Right atrium auricular region (tissue), 2 donors: ENCODE results near the gene ME2. TPM values are rescaled to one million over a fixed set of nuclear protein-coding genes. Genes with fewer than 3 reads are reported as not detected.

ENCODE experiments used
- DNase-seq: peaks from one replicate; pipeline ENCODE4 v3.0.0-alpha.2; 2019; ENCODE audit warnings: low spot score
- H3K27ac ChIP-seq, 2 donors: fragments of 200-600 bp; sonication (generic); 1 replicate in 1 of 2; 2 replicates in 1 of 2; pipeline ENCODE4 v1.5.1; 2016 to 2019
- H3K27me3 ChIP-seq, 2 donors: fragments of 200-600 bp; sonication (generic); one replicate each; pipeline versions ENCODE4 v1.5.1 to v1.6.0; 2017 to 2019
- H3K36me3 ChIP-seq: fragments of 200-600 bp; sonication (generic); one replicate; pipeline ENCODE4 v1.5.1; 2016
- H3K4me1 ChIP-seq, 2 donors: fragments of 200-600 bp; sonication (generic); one replicate each; pipeline versions ENCODE4 v1.5.1 to v1.6.0; 2017 to 2019
- H3K4me3 ChIP-seq, 2 donors: fragments of 200-600 bp; sonication (generic); 1 replicate in 1 of 2; 2 replicates in 1 of 2; pipeline ENCODE4 v1.5.1; 2017 to 2019; ENCODE audit warnings: mild to moderate bottlenecking in 1 of 2, moderate library complexity in 1 of 2
- H3K9me3 ChIP-seq, 2 donors: fragments of 200-600 bp; sonication (generic); one replicate each; pipeline ENCODE4 v1.5.1; 2019
- total RNA-seq, 2 donors: library from RNA; depleted of rRNA; stranded (reverse); fragments of >200 nt; gene quantifications; one replicate each; pipeline ENCODE4 v1.1.0, GENCODE V29; 2016
- TF ChIP-seq, protein P1 (sequence below), 2 donors: fragments of 200-600 bp; sonication (generic); IDR thresholded peaks; one replicate each; pipeline ENCODE4 v1.5.1; 2019; ENCODE audit warnings: antibody characterized with exemption in 2 of 2

Gene ME2
- total RNA-seq, 2 donors from 2014 or later, result 82.0 to 117 TPM

DNA sequence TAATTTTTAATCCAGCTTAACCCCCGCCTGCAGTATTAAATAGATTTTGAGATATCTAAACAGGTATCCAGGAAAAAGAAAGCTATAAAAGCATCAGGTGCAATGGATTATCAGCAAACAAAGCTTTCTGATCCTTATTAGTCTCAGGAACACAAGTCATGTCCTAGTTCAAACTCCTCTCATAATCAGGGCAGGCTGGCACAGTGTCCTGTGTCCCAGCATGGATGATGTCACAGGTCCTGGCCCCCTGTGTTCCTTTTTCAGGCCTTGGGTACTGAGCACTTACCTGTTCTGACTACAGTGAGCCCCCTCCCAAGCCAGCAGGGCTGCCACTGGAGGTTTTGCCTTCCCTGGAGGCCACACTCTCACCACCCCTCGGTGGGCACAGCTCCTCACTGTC lies 39.6 kb upstream of the ME2 start:
- TF ChIP-seq, protein P1, sequence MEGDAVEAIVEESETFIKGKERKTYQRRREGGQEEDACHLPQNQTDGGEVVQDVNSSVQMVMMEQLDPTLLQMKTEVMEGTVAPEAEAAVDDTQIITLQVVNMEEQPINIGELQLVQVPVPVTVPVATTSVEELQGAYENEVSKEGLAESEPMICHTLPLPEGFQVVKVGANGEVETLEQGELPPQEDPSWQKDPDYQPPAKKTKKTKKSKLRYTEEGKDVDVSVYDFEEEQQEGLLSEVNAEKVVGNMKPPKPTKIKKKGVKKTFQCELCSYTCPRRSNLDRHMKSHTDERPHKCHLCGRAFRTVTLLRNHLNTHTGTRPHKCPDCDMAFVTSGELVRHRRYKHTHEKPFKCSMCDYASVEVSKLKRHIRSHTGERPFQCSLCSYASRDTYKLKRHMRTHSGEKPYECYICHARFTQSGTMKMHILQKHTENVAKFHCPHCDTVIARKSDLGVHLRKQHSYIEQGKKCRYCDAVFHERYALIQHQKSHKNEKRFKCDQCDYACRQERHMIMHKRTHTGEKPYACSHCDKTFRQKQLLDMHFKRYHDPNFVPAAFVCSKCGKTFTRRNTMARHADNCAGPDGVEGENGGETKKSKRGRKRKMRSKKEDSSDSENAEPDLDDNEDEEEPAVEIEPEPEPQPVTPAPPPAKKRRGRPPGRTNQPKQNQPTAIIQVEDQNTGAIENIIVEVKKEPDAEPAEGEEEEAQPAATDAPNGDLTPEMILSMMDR (IDR thresholded peaks at IDR 0.05), result no peak
- H3K9me3 ChIP-seq, result no peaks in the 10 kb centered on the region
- H3K4me1 ChIP-seq, result peaks cover 0 to 14% of the 10 kb centered on the region in 2 donors
- no peak for DNase-seq
- no peaks in the 10 kb centered on the region for H3K36me3 ChIP-seq
- H3K4me3 ChIP-seq, result no peak overlapping the region
- H3K27me3 ChIP-seq, result no peaks in the 10 kb centered on the region
- peak overlapping the region in 1 of 2 donors; percentile 85 for H3K27ac ChIP-seq

DNA sequence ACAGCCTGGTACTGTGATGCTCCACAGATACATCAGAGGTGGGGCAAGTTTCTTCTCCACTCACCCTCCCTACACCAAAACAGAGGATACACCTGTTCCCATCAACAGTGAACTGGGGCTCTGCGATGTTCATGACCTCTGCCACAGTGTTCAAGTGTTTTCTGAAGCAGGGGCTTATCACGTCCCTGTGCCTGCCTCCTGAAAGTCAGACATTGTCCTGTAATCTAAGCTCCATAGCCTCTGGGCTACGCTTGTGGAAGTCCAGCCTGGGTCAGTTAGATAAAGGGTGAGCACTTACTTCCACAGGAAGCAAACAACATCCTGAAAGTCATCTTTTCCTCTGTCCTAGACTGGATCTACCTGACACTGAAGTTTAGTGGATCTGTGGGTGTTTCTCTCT lies 38.9 kb upstream of the ME2 start:
- H3K9me3 ChIP-seq, result no peaks in the 10 kb centered on the region
- H3K27ac ChIP-seq, result peak overlapping the region; percentile 19 to 85
- H3K4me3 ChIP-seq, result no peak overlapping the region
- TF ChIP-seq, protein P1 (IDR thresholded peaks at IDR 0.05), result no peak
- H3K27me3 ChIP-seq, result no peaks in the 10 kb centered on the region
- DNase-seq, result no peak
- peaks cover 0 to 17% of the 10 kb centered on the region in 2 donors for H3K4me1 ChIP-seq
- H3K36me3 ChIP-seq, result no peaks in the 10 kb centered on the region

DNA sequence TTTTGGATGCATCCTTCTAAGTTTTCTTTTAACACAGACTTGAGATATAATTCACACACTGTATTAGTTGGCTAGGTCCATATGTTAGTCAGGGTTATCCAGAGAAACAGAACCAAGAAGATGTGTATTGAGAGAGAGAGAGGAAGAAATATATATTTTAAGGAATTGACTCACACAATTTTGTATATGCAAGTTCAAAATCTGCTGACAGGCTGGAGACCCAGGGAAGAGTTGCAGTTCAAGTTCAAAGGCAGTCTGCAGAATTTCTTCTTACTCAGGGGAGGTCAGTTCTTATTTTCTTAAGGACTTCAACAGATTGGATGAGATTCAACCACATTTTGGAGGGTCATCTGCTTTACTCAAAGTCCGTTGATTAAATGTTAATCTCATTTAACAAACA lies 36.1 kb upstream of the ME2 start:
- Histone ChIP-seq H3K36me3 (no peaks in the 10 kb centered on the region), H3K27ac (peak overlapping the region in 1 of 2 donors; percentile 85), H3K4me1 (peaks cover 0 to 31% of the 10 kb centered on the region in 2 donors), H3K4me3 (no peak overlapping the region), H3K27me3 (no peaks in the 10 kb centered on the region), H3K9me3 (no peaks in the 10 kb centered on the region)
- no peak for DNase-seq
- TF ChIP-seq, protein P1 (IDR thresholded peaks at IDR 0.05), result no peak

DNA sequence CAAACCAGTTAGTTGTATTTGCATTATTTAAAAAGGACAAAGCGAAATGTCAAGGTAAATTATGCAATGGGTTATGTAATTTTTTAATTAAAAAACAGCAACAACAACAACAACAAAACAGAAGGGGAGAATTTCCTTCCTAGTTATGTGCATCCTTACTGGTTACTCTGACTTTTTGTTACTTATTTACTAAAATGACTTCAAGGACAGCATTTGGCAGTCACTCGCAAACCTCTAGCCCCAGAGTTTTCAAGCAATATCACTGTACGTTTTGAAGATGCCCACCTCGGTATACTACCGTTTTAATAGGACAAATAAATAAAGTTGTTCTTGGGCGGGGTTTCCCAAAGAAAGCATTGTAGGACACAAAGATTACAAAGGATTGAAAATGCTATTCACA lies 34.4 kb upstream of the ME2 start:
- TF ChIP-seq, protein P1 (IDR thresholded peaks at IDR 0.05), result no peak
- Histone ChIP-seq H3K4me3 (no peak overlapping the region), H3K27ac (peak overlapping the region; percentile 31 to 69), H3K27me3 (no peaks in the 10 kb centered on the region), H3K36me3 (no peaks in the 10 kb centered on the region), H3K4me1 (peaks cover 0 to 40% of the 10 kb centered on the region in 2 donors), H3K9me3 (no peaks in the 10 kb centered on the region)
- no peak for DNase-seq

DNA sequence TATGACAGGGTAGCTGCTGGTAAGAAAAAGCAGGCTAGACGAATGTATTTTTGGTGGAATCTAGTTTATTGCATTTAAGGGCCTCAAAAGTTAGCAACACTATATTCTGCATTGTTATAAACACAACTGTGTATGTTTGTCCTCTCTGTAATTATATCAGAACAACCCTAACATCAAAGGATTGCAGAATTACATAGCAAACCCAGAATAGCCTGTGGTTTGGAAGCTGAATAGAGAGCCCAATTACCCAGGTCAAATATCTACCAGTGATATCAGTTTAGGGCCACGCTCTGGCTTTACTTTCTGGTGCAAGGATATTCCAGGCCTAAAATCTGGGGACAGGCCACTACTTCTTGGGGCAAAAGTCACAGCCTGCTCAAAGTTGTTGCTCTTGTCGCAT lies 34.0 kb upstream of the ME2 start:
- H3K27ac ChIP-seq, result peak overlapping the region; percentile 31 to 69
- H3K36me3 ChIP-seq, result no peaks in the 10 kb centered on the region
- TF ChIP-seq, protein P1 (IDR thresholded peaks at IDR 0.05), result no peak
- no peak for DNase-seq
- peaks cover 0 to 40% of the 10 kb centered on the region in 2 donors for H3K4me1 ChIP-seq
- H3K27me3 ChIP-seq, result no peaks in the 10 kb centered on the region
- H3K4me3 ChIP-seq, result no peak overlapping the region
- H3K9me3 ChIP-seq, result no peaks in the 10 kb centered on the region

DNA sequence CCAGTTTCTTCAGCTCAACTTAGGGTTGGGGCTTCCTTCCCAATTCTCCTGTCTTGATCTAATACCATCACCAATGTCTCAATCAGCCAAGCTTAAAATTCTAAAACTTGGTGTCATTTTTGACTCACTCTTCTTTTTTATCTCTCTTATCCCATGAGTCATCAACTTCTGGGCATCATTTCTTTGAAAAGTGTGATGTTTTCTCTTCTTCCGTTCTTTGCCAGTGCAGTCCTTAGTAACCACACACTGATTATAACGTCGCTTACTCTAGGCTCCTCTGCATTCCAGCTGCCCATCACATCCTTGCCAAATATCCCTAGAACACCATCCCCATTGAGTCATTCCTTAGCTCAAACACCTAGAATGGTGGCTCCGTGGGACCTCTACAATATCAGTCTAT lies 31.7 kb upstream of the ME2 start:
- DNase-seq, result no peak
- no peaks in the 10 kb centered on the region for H3K27me3 ChIP-seq
- no peaks in the 10 kb centered on the region for H3K9me3 ChIP-seq
- peaks cover 0 to 35% of the 10 kb centered on the region in 2 donors for H3K4me1 ChIP-seq
- H3K4me3 ChIP-seq, result no peak overlapping the region
- H3K27ac ChIP-seq, result peak overlapping the region in 1 of 2 donors; percentile 77
- H3K36me3 ChIP-seq, result no peaks in the 10 kb centered on the region
- TF ChIP-seq, protein P1 (IDR thresholded peaks at IDR 0.05), result no peak
